OCI-LY3 (cell line): ENCODE results near the gene RPS21.

Experiments
- H2AFZ ChIP-seq: fragments of 200-600, 300-600 bp; shearing (Covaris generic); 2 replicates; pipeline ENCODE4 v1.6.0; 2014; ENCODE audit warnings: antibody characterized with exemption, low read depth, low read length
- H3K27ac ChIP-seq: fragments of 200-600, 300-600 bp; sonication (generic); 2 replicates; pipeline ENCODE4 v1.5.1; 2014; ENCODE audit warnings: mild to moderate bottlenecking, low read length, moderate library complexity, mixed read lengths
- H3K27me3 ChIP-seq: fragments of 200-600, 300-600 bp; sonication (generic); 2 replicates; pipeline ENCODE4 v1.6.1; 2014; ENCODE audit warnings: low read depth, low read length, mixed read lengths
- H3K36me3 ChIP-seq: fragments of 200-600, 300-600 bp; sonication (generic); replicated peaks from 2 replicates; pipeline ENCODE3; 2014; ENCODE audit warnings: low read depth, low read length, mixed read lengths
- H3K4me1 ChIP-seq: fragments of 300-600, 200-600 bp; sonication (generic); 2 replicates; pipeline ENCODE4 v1.6.1; 2014; ENCODE audit warnings: low read length, mixed read lengths
- H3K4me2 ChIP-seq: fragments of 200-600, 300-600 bp; sonication (generic); 2 replicates; pipeline ENCODE4 v1.6.1; 2014; ENCODE audit warnings: low read length, mixed read lengths
- H3K4me3 ChIP-seq: fragments of 300-600, 200-600 bp; sonication (generic); 2 replicates; pipeline ENCODE4 v1.5.1; 2014; ENCODE audit warnings: antibody characterized with exemption, mild to moderate bottlenecking, low read length, moderate library complexity
- H3K79me2 ChIP-seq: fragments of 300-600, 200-600 bp; shearing (Covaris generic); 2 replicates; pipeline ENCODE4 v1.6.1; 2014; ENCODE audit warnings: mild to moderate bottlenecking, low read length, mixed read lengths
- H3K9ac ChIP-seq: fragments of 300-600, 200-600 bp; shearing (Covaris generic); 2 replicates; pipeline ENCODE4 v1.6.0; 2014; ENCODE audit warnings: mild to moderate bottlenecking, low read length, moderate library complexity
- H3K9me3 ChIP-seq: fragments of 200-600, 300-600 bp; shearing (Covaris generic); 2 replicates; pipeline ENCODE4 v1.6.1; 2014; ENCODE audit warnings: low read length, mixed read lengths; ENCODE audit not compliant: insufficient read depth
- H4K20me1 ChIP-seq: fragments of 200-600, 300-600 bp; sonication (generic); 2 replicates; pipeline ENCODE4 v1.6.1; 2016; ENCODE audit warnings: low read length, mixed read lengths; ENCODE audit not compliant: insufficient read depth
- EZH2phosphoT487 ChIP-seq: fragments of 200-600 bp; shearing (Covaris generic); IDR thresholded peaks from 2 replicates; pipeline ENCODE4 v1.6.1; 2018; ENCODE audit warnings: antibody characterized with exemption, mixed run types, low read depth
- TF ChIP-seq, protein P1 (sequence below): fragments of 200-600, 300-600 bp; sonication (generic); IDR thresholded peaks from 2 replicates; pipeline ENCODE4 v1.5.1; 2014; ENCODE audit warnings: antibody characterized with exemption, low read length, low read depth

RPS21 gene

DNA sequence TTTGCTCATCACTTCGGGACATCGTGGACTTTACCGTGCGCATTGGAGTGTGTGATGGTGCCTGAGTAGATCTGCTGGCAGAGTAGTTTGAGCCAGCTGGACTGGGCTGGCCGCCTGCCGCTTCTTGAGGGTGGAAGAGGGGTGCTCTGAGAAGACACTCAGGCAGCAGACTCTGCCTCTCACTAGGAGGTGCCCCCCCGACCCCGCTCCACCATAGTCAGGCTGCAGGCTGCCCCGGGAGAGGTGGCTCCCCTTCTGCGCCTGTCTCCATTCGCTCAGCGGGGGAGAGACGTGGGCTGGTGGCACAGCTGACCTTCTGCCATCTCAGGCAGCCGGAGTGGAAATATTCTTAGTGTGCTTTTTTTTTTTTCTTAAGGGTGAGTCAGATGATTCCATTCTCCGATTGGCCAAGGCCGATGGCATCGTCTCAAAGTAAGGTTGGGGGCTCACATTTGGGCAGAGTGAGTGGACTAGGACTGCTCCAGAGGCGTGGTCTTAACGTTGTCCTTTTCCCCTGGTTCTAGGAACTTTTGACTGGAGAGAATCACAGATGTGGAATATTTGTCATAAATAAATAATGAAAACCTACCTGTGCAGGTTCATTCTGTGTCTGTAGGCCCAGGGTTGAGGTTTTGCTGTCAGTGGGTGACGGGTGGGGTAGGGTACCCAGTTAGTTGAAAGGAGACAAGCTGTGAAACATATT is 1.2 kb downstream of the RPS21 start:
- peaks cover 17% of the 10 kb centered on the region; the same call in 1 of the 2 replicates for H4K20me1 ChIP-seq
- H3K36me3 ChIP-seq = peaks cover 30% of the 10 kb centered on the region

DNA sequence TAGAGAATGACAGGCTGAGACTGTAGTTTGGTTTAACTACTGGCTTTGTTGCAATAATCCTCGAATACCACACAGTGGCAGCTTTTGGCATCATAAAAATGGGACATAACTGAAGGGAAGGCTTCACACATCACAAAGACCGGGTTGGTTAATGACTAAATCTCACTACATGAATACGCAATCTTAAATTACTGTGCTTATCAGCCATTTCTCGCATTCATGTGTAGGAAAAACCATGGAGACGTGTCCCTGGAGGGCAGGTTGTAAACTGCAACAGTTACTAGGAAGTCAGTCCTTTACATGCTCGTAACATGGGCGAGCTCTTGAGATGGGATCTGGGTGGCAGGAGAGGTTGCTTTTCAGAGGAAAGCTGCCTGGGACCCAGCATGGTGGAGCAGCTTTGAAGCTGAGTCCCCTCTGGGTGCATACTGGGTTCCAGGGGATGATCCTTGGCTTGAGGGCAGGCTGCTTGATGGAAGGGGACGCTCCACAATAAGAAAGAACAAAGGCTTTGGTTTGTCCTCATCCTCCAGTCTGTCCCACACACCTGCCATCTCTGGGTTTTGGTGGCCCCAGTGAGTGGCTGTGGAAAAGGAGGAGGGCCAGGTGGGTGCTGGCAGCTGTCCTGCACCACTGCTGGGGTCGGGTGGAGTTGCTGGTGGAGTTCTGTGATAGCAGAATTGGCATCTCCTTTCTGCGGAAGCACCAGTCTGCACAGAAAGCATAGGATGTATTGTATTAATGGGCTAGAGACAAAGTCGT is 2.1 kb downstream of the RPS21 start:
- TF ChIP-seq, protein P1, sequence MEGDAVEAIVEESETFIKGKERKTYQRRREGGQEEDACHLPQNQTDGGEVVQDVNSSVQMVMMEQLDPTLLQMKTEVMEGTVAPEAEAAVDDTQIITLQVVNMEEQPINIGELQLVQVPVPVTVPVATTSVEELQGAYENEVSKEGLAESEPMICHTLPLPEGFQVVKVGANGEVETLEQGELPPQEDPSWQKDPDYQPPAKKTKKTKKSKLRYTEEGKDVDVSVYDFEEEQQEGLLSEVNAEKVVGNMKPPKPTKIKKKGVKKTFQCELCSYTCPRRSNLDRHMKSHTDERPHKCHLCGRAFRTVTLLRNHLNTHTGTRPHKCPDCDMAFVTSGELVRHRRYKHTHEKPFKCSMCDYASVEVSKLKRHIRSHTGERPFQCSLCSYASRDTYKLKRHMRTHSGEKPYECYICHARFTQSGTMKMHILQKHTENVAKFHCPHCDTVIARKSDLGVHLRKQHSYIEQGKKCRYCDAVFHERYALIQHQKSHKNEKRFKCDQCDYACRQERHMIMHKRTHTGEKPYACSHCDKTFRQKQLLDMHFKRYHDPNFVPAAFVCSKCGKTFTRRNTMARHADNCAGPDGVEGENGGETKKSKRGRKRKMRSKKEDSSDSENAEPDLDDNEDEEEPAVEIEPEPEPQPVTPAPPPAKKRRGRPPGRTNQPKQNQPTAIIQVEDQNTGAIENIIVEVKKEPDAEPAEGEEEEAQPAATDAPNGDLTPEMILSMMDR = no peak
- TF ChIP-seq EZH2phosphoT487 = no peak
- 0 out of 2 replicates have a peak overlapping the region, but pooled peaks have one; percentile 98 for H3K9ac ChIP-seq
- H3K27me3 ChIP-seq = no peaks in the 10 kb centered on the region
- no peak overlapping the region for H3K27ac ChIP-seq
- H3K4me1 ChIP-seq = peaks cover 17% of the 10 kb centered on the region
- H3K36me3 ChIP-seq = peaks cover 30% of the 10 kb centered on the region
- H3K4me2 ChIP-seq = peak overlapping the region; percentile 95
- H3K9me3 ChIP-seq = no peaks in the 10 kb centered on the region
- peaks cover 56% of the 10 kb centered on the region for H3K79me2 ChIP-seq
- 0 out of 2 replicates have a peak overlapping the region, but pooled peaks have one; percentile 99 for H3K4me3 ChIP-seq
- H2AFZ ChIP-seq = no peak overlapping the region
- H4K20me1 ChIP-seq = peaks cover 17% of the 10 kb centered on the region; the same call in 1 of the 2 replicates

More for the DNA sequence above, 1.2 kb downstream of the RPS21 start:
- peak overlapping the region; percentile 95 for H3K4me2 ChIP-seq
- H3K79me2 ChIP-seq = peaks cover 56% of the 10 kb centered on the region
- peak overlapping the region; percentile 98 for H3K9ac ChIP-seq
- H3K9me3 ChIP-seq = no peaks in the 10 kb centered on the region
- H3K4me1 ChIP-seq = peaks cover 17% of the 10 kb centered on the region
- H2AFZ ChIP-seq = no peak overlapping the region
- H3K27ac ChIP-seq = peak overlapping the region; percentile 60
- no peaks in the 10 kb centered on the region for H3K27me3 ChIP-seq
- no peak for TF ChIP-seq EZH2phosphoT487
- TF ChIP-seq, protein P1 = no peak
- peak overlapping the region; percentile 99 for H3K4me3 ChIP-seq

DNA sequence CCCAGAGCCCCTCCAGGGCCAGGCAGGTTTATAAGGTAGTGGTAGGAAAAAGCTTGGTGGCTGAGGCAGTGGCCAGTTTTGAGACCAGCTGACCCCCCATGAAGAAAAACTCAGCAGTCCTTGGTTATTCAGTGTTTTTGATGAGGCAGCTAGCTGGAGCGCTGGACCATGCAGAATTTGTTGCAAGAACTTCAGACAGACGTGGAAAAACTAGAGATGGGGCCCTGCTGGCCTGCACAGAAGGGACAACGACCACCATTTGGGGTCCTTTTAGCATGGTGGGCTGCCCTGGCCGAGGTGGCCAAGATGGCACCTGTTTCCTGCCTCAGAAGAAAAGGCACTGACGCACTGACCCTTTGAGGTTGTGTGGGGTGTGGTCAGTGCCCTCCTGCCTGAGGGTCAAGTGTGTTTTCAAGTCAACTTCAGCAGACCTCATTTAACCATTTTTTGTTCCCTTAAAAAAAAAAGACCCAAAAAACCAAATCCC is 2.7 kb downstream of the RPS21 start:
- no peak overlapping the region for H3K27ac ChIP-seq
- H3K27me3 ChIP-seq = no peaks in the 10 kb centered on the region
- H3K79me2 ChIP-seq = peaks cover 49% of the 10 kb centered on the region
- no peak overlapping the region for H2AFZ ChIP-seq
- no peak overlapping the region for H3K4me3 ChIP-seq
- no peak overlapping the region for H3K4me2 ChIP-seq
- peaks cover 17% of the 10 kb centered on the region for H3K4me1 ChIP-seq
- H4K20me1 ChIP-seq = peaks cover 17% of the 10 kb centered on the region; the same call in 1 of the 2 replicates
- no peaks in the 10 kb centered on the region for H3K9me3 ChIP-seq
- TF ChIP-seq EZH2phosphoT487 = no peak
- TF ChIP-seq, protein P1 = no peak
- H3K9ac ChIP-seq = no peak overlapping the region
- H3K36me3 ChIP-seq = peaks cover 30% of the 10 kb centered on the region
